ENCODE measurements around the gene PARP14. TPM values are rescaled to one million over a fixed set of nuclear protein-coding genes. Genes with fewer than 3 reads are reported as not detected.
"Not testable (repeated sequence)": the region's sequence is repeated elsewhere in the genome, so short reads cannot be mapped to it uniquely, and the experiment has no call there.

PARP14 gene
- total RNA-seq, 1 donor = 120 TPM

DNA sequence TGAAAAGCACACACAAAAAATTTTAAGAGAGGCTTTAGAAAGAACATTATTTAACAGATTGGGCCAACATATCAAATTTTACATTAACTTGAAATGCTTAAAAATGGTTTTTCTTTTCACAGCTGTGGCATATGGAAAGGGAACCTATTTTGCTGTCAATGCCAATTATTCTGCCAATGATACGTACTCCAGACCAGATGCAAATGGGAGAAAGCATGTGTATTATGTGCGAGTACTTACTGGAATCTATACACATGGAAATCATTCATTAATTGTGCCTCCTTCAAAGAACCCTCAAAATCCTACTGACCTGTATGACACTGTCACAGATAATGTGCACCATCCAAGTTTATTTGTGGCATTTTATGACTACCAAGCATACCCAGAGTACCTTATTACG, 47.5 kb downstream of the PARP14 start:
- Histone ChIP-seq H3K4me1 (ENCODE audit: insufficient read depth, low read length) (no peaks in the 10 kb centered on the region), H3K27me3 (ENCODE audit: insufficient read depth, low read length) (no peaks in the 10 kb centered on the region), H3K9me3 (ENCODE audit: low read depth, low read length) (no peaks in the 10 kb centered on the region), H3K4me3 (ENCODE audit: low read length) (no peak overlapping the region)

DNA sequence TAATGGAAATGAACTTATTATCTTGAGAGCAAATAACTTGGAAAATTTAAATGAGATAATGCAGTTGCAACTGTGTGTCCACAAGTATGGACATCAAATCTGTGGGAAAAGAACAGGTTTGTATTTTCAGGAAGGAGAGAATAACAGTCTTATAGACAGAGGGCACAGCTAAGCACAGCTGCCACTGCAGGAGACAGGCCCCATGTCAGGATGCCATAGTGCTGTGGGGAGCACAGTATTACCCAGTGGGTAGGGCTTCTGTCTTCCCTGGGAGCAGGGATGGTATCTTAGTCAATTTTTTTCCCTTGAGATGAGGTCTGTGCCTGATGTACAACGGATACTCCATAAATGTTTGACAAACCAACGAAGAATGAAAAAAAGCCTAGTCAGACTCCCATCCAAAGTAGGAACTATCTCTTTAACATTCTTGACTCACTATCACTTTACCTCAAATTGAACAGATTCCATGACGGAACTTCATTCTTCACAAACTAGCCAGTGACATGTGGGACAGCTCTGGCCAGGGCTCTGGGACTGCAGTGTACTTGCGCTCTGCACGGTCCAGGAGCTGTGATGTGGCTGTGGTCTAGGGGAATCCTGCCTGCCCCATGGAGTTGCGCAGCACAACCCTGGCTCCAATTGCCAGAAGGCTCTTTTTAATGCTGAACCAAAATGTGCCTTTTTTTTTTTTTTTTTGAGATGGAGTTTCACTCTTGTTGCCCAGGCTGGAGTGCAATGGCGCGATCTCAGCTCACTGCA, 48.3 kb downstream of the PARP14 start:
- Histone ChIP-seq H3K4me3 (ENCODE audit: low read length) (no peak overlapping the region), H3K4me1 (ENCODE audit: insufficient read depth, low read length) (no peaks in the 10 kb centered on the region), H3K9me3 (ENCODE audit: low read depth, low read length) (no peaks in the 10 kb centered on the region), H3K27me3 (ENCODE audit: insufficient read depth, low read length) (no peaks in the 10 kb centered on the region)

DNA sequence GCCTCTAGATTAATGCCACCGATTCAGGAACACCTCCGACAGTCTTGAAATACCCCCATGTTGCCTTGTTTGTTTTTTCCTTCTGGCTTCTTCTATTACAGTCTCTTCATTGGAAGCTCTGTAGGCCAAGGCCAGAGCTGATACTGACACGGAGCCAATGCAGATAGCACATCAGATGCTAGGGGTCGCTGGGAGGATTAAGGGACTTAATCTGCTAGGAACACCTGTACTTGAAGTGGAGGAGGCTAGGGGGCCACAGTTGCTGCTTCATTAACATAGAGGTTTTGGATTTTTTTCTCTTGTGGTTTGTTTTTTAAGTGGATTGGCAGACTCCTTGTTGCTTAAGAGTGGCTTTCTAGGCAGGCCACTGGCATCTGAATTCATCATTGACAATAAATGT, 49.6 kb downstream of the PARP14 start:
- Histone ChIP-seq H3K27me3 (ENCODE audit: insufficient read depth, low read length) (no peaks in the 10 kb centered on the region), H3K4me3 (ENCODE audit: low read length) (no peak overlapping the region), H3K9me3 (ENCODE audit: low read depth, low read length) (no peaks in the 10 kb centered on the region), H3K4me1 (ENCODE audit: insufficient read depth, low read length) (no peaks in the 10 kb centered on the region)

DNA sequence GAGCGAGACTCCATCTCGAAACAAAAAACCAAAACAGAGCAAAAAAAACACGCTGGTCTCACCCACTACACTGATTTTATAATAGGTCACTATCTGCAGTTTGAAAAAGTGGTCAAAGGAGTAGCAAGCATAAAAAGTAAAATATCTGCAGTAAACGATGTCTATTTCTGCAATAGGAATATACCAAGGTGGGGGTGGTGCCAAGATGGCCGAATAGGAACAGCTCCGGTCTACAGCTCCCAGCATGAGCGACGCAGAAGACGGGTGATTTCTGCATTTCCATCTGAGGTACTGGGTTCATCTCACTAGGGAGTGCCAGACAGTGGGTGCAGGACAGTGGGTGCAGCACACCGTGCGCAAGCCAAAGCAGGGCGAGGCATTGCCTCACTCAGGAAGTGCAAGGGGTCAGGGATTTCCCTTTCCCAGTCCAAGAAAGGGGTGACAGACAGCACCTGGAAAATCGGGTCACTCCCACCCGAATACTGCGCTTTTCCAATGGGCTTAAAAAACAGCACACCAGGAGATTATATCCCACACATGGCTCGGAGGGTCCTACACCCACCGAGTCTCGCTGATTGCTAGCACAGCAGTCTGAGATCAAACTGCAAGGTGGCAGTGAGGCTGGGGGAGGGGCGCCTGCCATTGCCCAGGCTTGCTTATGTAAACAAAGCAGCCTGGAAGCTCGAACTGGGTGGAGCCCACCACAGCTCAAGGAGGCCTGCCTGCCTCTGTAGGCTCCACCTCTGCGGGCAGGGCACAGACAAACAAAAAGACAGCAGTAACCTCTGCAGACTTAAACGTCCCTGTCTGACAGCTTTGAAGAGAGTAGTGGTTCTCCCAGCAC, 52.3 kb downstream of the PARP14 start:
- not testable (repeated sequence) for H3K27me3 ChIP-seq (ENCODE audit: insufficient read depth, low read length); H3K4me3 ChIP-seq (ENCODE audit: low read length); H3K4me1 ChIP-seq (ENCODE audit: insufficient read depth, low read length); H3K9me3 ChIP-seq (ENCODE audit: low read depth, low read length)

DNA sequence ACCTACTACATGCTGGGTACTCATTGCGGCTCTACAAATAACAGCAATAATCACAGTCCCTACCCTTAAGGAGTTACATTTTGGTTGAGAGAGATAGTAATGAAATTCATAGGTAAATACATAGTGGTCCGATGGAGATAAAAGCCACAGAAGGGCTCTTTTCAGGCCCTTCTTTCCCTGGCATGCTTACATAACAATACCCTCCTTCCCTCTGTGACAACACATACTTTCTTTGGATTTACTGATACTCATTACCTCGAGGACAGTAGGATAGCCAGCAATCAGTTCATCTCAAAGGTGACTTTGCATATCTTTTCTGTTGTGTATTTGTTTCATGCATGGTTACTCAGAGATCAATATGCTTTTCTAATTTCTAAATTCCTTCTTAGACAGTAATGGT, 58.5 kb downstream of the PARP14 start:
- no peaks in the 10 kb centered on the region for H3K27me3 ChIP-seq (ENCODE audit: insufficient read depth, low read length)
- H3K4me1 ChIP-seq (ENCODE audit: insufficient read depth, low read length) = no peaks in the 10 kb centered on the region
- H3K9me3 ChIP-seq (ENCODE audit: low read depth, low read length) = no peaks in the 10 kb centered on the region
- no peak overlapping the region for H3K4me3 ChIP-seq (ENCODE audit: low read length)

DNA sequence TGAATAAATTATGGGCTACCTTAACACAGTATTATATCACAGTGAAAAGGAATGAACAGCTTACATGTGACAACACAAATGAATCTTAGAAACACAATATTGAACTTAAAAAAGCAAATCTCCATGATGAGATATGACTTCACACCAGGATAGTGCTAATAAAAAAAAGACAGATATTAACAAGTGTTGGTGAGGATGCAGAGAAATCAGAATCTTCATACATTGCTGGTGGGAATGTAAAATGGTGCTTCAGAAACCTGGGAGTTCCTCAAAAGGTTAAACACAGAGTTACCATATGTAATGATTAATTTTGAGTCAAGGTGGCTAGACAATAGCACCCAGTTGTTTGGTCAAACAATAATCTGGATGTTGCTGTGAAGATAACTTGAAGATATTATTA, 61.6 kb downstream of the PARP14 start:
- Histone ChIP-seq H3K4me3 (ENCODE audit: low read length) (no peak overlapping the region), H3K27me3 (ENCODE audit: insufficient read depth, low read length) (no peaks in the 10 kb centered on the region), H3K4me1 (ENCODE audit: insufficient read depth, low read length) (no peaks in the 10 kb centered on the region), H3K9me3 (ENCODE audit: low read depth, low read length) (no peaks in the 10 kb centered on the region)

DNA sequence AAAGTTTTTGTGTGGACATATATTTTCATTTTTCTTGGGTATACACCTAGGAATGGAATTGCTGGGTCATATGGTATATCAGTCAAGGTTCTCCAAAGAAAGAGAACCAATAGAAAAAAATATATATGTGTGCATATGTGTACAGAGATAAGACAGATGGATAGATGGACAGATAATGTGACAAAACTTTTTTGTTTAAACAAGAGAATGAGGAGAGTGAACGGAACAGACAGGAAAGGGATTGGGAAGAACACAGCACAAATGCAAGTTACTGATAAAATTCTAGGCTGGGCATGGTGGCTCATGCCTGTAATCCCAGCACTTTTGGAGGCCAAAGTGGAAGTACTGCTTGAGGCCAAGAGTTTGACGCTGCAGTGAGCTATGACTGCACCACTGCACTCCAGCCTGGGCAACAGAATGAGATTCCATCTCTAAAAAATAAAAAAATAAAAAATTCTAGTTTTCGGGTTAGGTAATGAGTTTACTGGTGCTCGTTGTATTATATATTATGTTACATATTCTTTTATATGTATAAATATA, 63.0 kb downstream of the PARP14 start:
- no peak overlapping the region for H3K4me3 ChIP-seq (ENCODE audit: low read length)
- H3K27me3 ChIP-seq (ENCODE audit: insufficient read depth, low read length) = no peaks in the 10 kb centered on the region
- H3K4me1 ChIP-seq (ENCODE audit: insufficient read depth, low read length) = no peaks in the 10 kb centered on the region
- H3K9me3 ChIP-seq (ENCODE audit: low read depth, low read length) = no peaks in the 10 kb centered on the region

DNA sequence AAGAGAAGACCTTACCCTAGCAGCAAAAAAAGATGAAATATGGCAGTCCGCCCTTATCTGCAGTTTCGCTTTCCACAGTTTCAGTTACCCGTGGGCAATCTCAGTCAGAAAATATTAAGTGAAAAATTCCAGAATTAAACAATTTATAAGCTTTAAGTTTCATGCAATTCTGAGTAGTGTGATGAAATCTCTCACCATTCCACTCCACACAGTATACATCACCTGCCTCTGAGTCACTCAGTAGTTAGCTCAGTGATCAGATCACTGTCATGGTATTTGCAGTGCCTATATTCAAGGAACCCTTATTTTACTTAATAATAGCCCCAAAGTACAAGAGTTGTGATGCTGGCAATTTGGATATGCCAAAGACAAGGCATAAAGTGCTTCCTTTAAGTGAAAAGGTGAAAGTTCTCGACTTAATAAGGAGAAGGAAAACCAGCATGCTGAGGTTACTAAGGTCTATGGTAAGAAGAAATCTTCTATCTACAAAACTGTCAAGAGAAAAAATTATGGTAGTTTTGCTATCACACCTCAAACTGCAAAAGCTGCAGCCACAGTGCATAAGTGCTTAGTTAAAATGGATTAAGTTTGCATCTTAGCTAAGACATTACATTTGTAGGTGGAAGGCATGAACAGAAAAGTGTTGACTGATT, 64.9 kb downstream of the PARP14 start:
- H3K9me3 ChIP-seq (ENCODE audit: low read depth, low read length) = no peaks in the 10 kb centered on the region
- no peaks in the 10 kb centered on the region for H3K27me3 ChIP-seq (ENCODE audit: insufficient read depth, low read length)
- H3K4me1 ChIP-seq (ENCODE audit: insufficient read depth, low read length) = no peaks in the 10 kb centered on the region
- H3K4me3 ChIP-seq (ENCODE audit: low read length) = no peak overlapping the region

DNA sequence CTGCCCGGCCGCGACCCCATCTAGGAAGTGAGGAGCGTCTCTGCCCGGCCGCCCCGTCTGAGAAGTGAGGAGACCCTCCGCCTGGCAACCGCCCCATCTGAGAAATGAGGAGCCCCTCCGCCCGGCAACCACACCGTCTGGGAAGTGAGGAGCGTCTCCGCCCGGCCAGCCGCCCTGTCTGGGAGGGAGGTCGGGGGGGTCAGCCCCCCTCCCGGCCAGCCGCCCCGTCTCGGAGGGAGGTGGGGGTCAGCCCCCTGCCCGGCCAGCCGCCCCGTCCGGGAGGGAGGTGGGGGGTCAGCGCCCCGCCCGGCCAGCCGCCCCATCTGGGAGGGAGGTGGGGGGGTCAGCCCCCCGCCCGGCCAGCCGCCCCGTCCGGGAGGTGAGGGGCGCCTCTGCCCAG, 66.7 kb downstream of the PARP14 start:
- H3K27me3 ChIP-seq (ENCODE audit: insufficient read depth, low read length); H3K9me3 ChIP-seq (ENCODE audit: low read depth, low read length); H3K4me1 ChIP-seq (ENCODE audit: insufficient read depth, low read length); H3K4me3 ChIP-seq (ENCODE audit: low read length): not testable (repeated sequence)

DNA sequence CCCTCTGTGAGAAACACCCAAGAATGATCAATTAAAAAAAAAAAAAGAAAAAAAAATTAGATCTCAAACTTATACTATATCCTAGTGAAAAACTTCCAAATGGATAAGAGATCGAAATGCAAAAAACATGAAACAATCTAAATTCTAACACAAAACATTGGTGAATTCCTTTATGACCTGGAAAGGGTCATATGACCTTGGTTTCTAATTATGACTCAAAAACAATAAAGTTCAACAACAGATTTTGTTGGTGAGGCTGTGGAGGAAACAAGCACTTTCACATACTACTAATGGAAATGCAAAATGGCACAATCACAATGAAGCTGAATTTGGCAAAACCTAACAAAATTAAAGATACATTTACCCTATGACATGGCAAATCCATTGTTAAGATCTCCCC, 67.7 kb downstream of the PARP14 start:
- Histone ChIP-seq H3K4me1 (ENCODE audit: insufficient read depth, low read length) (no peaks in the 10 kb centered on the region), H3K27me3 (ENCODE audit: insufficient read depth, low read length) (no peaks in the 10 kb centered on the region), H3K4me3 (ENCODE audit: low read length) (no peak overlapping the region), H3K9me3 (ENCODE audit: low read depth, low read length) (no peaks in the 10 kb centered on the region)

DNA sequence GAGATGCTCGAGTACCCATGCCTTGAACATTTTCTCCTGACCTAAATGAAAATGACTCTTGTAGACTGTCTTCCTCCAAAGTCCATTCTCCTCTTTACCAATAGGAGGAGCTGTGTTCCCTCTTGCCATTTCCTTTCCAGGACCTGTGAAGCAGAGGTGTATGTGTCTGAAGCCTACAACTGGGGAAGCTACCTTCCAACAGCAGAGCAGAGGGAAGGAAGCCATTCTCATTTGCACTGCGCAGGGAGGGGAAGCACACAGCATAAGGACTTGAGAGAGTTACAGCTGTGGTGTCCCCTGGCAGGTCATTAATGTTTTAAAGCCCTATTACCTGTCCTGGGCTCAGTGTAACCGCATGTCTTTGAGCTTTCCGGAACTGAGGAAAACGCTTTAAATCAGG, 74.3 kb downstream of the PARP14 start:
- H3K4me1 ChIP-seq (ENCODE audit: insufficient read depth, low read length) = peaks cover 33% of the 10 kb centered on the region
- no peaks in the 10 kb centered on the region for H3K9me3 ChIP-seq (ENCODE audit: low read depth, low read length)
- no peaks in the 10 kb centered on the region for H3K27me3 ChIP-seq (ENCODE audit: insufficient read depth, low read length)
- H3K4me3 ChIP-seq (ENCODE audit: low read length) = no peak overlapping the region

DNA sequence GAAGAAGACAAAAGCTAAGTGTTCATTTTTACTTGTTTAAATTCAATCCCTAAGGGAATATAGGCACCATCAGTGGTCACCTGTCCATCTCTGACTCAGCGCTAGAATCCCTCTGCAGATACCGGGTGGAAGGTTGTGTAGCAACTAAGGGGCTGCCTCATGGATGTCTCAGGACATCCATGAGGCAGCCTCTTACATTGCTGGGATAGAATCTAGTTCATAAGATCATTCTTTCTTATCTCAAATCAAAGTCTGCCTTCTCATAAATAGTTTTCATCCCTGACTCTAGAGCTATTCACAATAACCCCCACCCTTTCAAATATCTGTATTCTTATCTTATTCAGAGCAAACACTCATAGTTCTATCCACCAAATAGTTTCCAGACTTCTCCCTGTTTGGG, 74.9 kb downstream of the PARP14 start:
- H3K4me1 ChIP-seq (ENCODE audit: insufficient read depth, low read length) = peaks cover 39% of the 10 kb centered on the region
- no peak overlapping the region for H3K4me3 ChIP-seq (ENCODE audit: low read length)
- no peaks in the 10 kb centered on the region for H3K9me3 ChIP-seq (ENCODE audit: low read depth, low read length)
- H3K27me3 ChIP-seq (ENCODE audit: insufficient read depth, low read length) = no peaks in the 10 kb centered on the region

DNA sequence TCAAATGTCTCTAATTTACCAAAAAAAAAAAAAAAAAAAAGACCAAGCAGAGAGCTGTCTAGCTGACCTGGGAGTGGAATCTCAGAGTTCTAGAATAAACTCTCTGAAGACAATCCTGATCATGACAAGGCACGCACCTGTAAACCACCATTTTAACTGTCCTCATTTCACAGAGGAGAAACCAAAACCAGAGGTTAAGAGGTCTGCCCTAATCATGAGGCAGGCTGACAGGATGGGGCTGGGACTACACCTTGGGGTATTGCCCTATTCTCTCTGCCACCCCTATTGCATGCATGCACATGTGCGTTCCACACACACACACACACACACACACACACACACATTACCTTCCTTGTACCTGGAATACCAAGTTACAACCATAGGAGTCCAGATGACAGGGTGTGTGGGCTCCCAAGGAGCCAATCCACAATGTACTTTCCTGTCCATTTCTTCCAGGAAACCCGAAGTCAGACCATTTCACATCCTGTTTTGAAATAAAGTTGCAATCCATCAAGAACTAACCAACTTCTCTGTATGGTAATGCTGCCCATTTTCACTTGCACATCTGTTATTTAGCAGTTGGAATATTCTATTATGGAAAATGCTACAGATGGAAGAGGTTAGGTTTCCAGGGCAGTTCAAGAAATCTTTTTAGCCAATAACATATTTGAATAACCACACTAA, 78.4 kb downstream of the PARP14 start:
- H3K4me3 ChIP-seq (ENCODE audit: low read length) = no peak overlapping the region

DNA sequence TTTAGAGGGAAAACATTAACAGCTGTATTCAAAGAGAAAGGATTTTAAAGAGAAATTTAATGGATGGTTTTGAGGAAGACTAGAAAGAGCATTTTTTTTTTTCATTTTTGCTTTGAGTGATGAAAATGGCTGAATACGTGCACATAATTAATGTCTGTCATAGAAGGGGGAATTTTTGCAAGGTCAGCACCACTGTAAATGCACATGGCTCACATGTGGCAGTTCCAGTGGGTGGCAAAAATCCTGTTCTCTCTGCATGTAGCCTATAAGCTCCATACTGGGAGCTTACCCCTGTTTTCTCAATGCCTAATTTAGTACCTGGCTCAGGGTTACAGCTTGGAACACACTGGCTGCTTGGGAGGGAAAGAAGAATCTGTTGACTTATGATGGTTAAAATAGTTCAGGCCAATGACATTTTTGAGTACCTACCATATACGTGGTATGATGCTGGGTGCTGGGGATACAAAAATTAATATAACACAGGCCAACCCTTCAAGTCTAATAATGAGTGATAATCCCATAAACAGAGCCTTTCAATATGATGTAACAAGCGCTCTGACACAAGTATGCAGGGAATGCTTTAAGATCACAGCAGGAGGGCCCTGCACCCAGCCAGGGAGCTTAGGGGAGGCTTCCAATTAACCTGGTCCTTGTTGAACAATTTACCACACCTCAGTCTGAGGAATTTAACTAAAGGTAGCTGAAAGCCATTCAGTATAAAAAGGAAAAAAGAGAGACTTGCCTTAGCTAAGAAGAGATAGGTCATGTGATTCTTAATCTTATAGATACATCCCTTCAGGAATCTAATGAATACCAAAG, 80.0 kb downstream of the PARP14 start:
- no peak overlapping the region for H3K4me3 ChIP-seq (ENCODE audit: low read length)
- H3K9me3 ChIP-seq (ENCODE audit: low read depth, low read length) = no peaks in the 10 kb centered on the region
- H3K27me3 ChIP-seq (ENCODE audit: insufficient read depth, low read length) = no peaks in the 10 kb centered on the region
- H3K4me1 ChIP-seq (ENCODE audit: insufficient read depth, low read length) = peaks cover 63% of the 10 kb centered on the region

More for the DNA sequence above, 78.4 kb downstream of the PARP14 start:
- Histone ChIP-seq H3K4me1 (ENCODE audit: insufficient read depth, low read length) (peaks cover 62% of the 10 kb centered on the region), H3K27me3 (ENCODE audit: insufficient read depth, low read length) (no peaks in the 10 kb centered on the region), H3K9me3 (ENCODE audit: low read depth, low read length) (no peaks in the 10 kb centered on the region)
